ENCODE data around the gene CLDN25.

DNA sequence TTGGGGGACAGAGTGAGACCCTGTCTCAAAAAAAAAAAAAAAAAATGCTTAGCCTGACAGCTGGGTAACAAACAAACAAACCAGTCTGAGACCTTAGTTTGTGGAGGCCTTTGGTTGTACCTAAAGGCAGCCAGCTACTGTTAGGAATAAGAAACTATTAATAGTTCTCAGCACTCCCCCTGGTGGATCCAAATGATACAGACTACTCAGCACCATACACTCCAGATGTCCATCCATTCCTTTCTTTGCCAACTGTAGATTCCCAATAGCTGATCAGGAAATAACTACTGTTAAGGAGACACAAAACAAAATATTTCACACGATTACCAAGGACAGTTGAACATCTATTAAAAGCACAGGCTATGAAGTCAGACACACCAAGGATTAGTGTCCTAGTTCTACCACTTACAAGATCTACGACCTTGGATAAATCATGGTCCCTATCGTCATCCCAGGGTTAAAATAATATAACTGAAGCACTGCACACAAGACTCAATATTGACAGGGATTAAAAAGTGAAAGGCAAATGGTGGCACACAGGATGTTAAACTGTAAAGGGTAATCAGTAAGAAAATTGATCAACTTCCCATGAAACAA, 17.2 kb downstream of the CLDN25 start:
- TF ChIP-seq ZNF274 (IDR thresholded peaks at IDR 0.05; ENCODE audit: low read depth, low read length) (no peak), SUZ12 (IDR thresholded peaks at IDR 0.05; ENCODE audit: extremely low read depth, insufficient read depth, insufficient read length) (no peak)
